Fibroblast of mammary gland (primary cell): ENCODE data around the gene MALT1.
"Not testable (repeated sequence)": the region's sequence is repeated elsewhere in the genome, so short reads cannot be mapped to it uniquely, and the experiment has no call there.

Experiments used
- DNase-seq: peaks from one replicate; pipeline ENCODE4 v3.0.0-alpha.2; 2010; ENCODE audit warnings: low read depth
- H3K4me3 ChIP-seq: 2 replicates; pipeline ENCODE4 v1.5.1; 2011; ENCODE audit warnings: low read depth, mild to moderate bottlenecking, low read length, moderate library complexity; ENCODE audit not compliant: control insufficient read depth
- CTCF ChIP-seq: conservative IDR thresholded peaks from 2 replicates; pipeline ENCODE4 v1.5.1; 2011; ENCODE audit warnings: low read depth, low read length, inconsistent platforms; ENCODE audit not compliant: control insufficient read depth, insufficient read depth

Gene MALT1

GRCh38 chr18:58640891-58641610 is 30.2 kb upstream of the MALT1 start:
- no peak for TF ChIP-seq CTCF
- no peak overlapping the region for H3K4me3 ChIP-seq
- no peak for DNase-seq

DNA sequence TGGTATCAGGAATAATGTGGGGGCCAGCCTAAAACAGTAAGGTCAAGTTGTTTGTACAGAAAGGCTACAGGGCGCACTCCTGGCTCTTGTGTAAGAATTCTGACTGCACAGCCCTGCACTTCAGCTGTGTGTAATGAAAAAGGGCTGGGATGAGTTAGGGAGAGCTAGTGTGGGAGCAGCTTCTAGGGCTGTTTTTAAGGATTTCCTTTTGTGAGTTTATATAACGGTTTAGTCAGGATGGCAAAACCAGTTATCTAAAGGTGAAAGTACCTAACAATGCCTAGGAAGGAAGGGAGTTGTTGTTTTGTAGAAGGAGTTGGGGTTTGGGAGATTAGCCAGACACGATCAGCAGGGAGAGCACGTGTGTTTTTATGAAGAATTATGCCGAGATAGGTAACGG is 27.7 kb upstream of the MALT1 start:
- not testable (repeated sequence) for DNase-seq, H3K4me3 ChIP-seq

- DNase-seq = peak; percentile 29
- no peak for TF ChIP-seq CTCF
- H3K4me3 ChIP-seq = no peak overlapping the region
Observed at GRCh38 chr18:58645398-58645797, 25.9 kb upstream of the MALT1 start.

DNA sequence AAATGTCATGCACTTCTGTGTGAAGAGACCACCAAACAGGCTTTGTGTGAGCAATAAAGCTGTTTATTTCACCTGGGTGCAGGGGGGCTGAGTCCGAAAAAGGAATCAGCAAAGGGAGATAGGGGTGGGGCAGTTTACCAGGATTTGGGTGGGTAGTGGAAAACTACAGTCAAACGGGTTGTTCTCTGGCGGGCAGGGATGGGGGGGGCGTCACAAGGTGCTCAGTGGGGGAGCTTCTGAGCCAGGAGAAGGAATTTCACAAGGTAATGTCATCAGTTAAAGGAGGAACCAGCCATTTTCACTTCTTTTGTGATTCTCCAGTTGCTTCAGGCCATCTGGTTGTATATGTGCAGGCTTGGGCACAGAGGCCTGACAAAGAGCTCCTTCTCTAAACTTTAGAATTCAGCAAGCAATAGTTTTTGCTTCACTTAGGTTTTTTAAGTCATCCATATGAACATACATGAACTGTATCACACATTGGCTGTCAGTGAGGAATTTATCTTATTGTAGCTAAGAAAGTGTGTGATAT is 24.9 kb upstream of the MALT1 start:
- no peak for TF ChIP-seq CTCF
- H3K4me3 ChIP-seq = no peak overlapping the region
- no peak for DNase-seq

- TF ChIP-seq CTCF = no peak
- no peak for DNase-seq
- no peak overlapping the region for H3K4me3 ChIP-seq
Observed at GRCh38 chr18:58649966-58650816, 21.1 kb upstream of the MALT1 start.

DNA sequence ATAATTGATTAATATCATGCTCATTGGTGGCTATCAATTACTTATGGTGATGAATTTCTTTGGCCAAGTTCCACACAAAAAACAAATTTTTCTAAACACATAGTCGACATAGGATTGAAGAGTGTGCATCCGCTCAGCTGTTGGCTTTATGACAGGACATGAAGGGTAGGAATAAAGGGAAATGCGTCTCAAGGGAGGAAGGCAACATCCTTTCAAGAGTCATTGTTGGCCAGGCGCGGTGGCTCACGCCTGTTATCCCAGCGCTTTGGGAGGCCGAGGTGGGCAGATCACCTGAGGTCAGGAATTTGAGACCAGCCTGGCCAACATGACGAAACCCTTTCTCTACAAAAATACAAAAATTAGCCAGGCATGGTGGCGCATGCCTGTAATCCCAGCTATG is 20.4 kb upstream of the MALT1 start:
- not testable (repeated sequence) for DNase-seq, H3K4me3 ChIP-seq

DNA sequence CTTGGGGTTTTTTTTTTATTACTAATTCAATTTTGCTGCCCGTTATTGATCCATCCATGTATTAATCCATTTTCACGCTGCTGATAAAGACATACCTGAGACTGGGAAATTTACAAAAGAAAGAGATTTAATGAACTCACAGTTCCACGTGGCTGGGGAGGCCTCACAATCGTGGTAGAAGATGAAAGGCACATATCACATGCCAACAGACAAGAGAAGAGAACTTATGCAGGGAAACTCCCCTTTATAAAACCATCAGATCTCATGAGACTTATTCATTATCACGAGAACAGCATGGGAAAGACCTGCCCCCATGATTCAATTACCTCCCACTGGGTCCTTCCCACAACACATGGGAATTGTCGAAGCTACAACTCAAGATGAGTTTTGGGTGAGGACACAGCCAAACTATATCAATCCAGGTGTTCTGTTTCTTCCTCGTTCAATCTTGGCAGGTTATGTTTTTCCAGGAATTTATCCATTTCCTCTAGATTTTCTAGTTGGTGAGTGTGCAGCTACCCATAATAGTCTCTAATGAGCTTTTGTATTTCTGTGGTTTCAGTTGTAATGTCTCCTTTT is 18.0 kb upstream of the MALT1 start:
- not testable (repeated sequence) for H3K4me3 ChIP-seq, DNase-seq

GRCh38 chr18:58653814-58654509 is 17.3 kb upstream of the MALT1 start:
- H3K4me3 ChIP-seq = no peak overlapping the region
- TF ChIP-seq CTCF = no peak
- no peak for DNase-seq
